ENCODE measurements around the gene DPH2.

The DPH2 gene

DNA sequence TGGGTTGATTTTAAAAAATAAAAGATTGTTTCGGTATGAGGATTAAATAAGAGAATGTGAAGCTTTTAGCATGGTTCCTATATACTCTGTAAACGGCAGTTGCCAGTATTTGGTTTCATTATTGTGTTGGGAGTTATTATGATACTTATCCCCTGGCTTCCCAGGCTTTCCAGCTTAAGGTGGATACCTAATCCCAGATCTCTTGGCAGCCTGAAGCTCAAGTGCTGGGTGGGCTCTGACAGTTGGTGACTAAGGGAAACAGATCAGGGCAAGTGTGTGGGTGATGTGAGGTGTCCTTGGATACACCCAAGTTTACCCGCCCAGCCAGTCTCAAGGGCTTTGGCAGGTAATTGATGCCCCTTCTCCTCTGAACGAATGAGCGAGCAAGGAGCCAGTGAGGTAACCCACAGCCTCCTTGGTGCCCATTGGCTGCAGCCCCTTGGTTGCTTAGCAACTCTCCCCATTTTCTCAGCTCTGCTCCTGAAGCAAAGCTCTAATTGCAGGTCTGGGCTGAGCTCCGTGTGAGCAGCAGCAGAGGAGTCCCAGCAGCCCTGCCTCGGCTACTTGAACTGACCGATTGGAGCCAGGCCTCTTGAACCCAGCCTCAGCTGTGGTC is 17.0 kb upstream of the DPH2 start:
- H3K9me3 ChIP-seq (ENCODE audit: insufficient read depth, low read length) = no peaks in the 10 kb centered on the region
- H3K9ac ChIP-seq (ENCODE audit: insufficient read length, low read depth) = no peak overlapping the region
- H3K36me3 ChIP-seq (ENCODE audit: insufficient read depth, insufficient read length, low read length) = peaks cover 48% of the 10 kb centered on the region
- TF ChIP-seq YY1 (IDR thresholded peaks at IDR 0.05; ENCODE audit: insufficient read depth, insufficient read length) (no peak), ZNF274 (IDR thresholded peaks at IDR 0.05; ENCODE audit: low read depth, low read length) (no peak), SUZ12 (IDR thresholded peaks at IDR 0.05; ENCODE audit: extremely low read depth, insufficient read depth, insufficient read length) (no peak)
- no peaks in the 10 kb centered on the region for H3K27me3 ChIP-seq (ENCODE audit: insufficient read depth, insufficient read length)
- H3K4me1 ChIP-seq (ENCODE audit: insufficient read depth, insufficient read length) = peaks cover 8% of the 10 kb centered on the region
- DNase-seq (ENCODE audit: low read depth, low spot score) = no peak
- H3K4me3 ChIP-seq (ENCODE audit: insufficient read length, low read depth) = no peak overlapping the region

DNA sequence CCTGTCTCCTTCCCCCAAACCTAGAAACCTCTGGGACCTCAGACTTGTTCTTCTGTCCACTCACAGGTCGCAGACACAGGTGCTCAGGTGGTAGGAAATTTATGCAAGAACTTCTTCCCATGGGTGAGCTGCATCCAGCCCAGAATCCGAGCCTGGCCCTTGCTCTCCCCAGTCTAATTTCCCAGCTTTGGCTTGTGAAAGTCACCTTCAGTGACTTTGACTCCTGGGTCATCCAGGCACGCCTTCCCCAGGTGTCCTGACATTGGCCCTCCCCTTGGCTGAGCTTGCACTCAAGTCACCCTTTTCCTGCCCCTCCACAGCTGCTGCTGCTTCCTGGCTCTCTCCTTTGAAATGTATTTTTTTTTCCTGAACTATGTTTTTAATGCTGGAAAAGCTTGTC is 16.4 kb upstream of the DPH2 start:
- Histone ChIP-seq H3K4me1 (ENCODE audit: insufficient read depth, insufficient read length) (peaks cover 3% of the 10 kb centered on the region), H3K9ac (ENCODE audit: insufficient read length, low read depth) (no peak overlapping the region), H3K27me3 (ENCODE audit: insufficient read depth, insufficient read length) (no peaks in the 10 kb centered on the region), H3K36me3 (ENCODE audit: insufficient read depth, insufficient read length, low read length) (peaks cover 53% of the 10 kb centered on the region), H3K9me3 (ENCODE audit: insufficient read depth, low read length) (no peaks in the 10 kb centered on the region), H3K4me3 (ENCODE audit: insufficient read length, low read depth) (no peak overlapping the region)
- no peak for DNase-seq (ENCODE audit: low read depth, low spot score)
- TF ChIP-seq YY1 (IDR thresholded peaks at IDR 0.05; ENCODE audit: insufficient read depth, insufficient read length) (no peak), ZNF274 (IDR thresholded peaks at IDR 0.05; ENCODE audit: low read depth, low read length) (no peak), SUZ12 (IDR thresholded peaks at IDR 0.05; ENCODE audit: extremely low read depth, insufficient read depth, insufficient read length) (no peak)

DNA sequence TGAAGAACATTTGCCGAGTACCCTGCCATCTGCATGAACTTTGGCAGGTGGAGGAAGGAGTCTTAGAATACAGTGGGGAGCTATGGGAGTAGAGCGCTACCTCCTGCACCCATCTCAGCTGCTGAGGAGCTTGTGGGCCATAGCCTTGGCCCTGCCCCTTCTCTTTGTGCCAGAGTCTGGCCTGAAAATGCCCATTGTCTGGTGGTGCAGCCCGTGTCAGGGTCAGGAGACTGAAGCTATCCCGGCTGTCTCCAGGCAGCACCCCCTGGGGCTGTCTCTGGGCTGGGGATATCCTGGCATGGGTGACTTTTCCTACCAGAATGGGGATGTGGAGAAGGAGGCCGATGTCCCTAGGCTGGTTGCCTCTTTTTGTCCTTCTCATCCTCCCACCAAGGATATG is 15.8 kb upstream of the DPH2 start:
- DNase-seq (ENCODE audit: low read depth, low spot score) = no peak

DNA sequence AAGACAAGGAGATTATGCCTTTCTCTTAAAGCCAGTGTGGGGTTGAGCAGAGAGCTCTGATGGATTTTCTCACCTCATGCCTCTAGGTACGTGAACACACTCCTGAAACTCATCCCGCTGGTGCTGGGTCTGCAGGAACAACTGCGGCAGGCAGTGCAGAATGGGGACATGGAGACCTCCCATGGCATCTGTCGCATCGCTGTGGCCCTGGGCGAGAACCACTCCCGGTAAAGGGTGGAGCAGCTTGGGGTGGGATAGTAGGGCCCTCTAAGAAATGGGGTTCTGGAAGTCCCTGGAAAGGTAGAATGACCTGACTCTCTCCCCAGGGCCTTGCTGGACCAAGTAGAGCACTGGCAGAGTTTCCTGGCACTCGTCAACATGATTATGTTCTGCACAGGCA is 13.6 kb upstream of the DPH2 start:
- TF ChIP-seq YY1 (IDR thresholded peaks at IDR 0.05; ENCODE audit: insufficient read depth, insufficient read length) = no peak
- TF ChIP-seq ZNF274 (IDR thresholded peaks at IDR 0.05; ENCODE audit: low read depth, low read length) = no peak
- no peak for TF ChIP-seq SUZ12 (IDR thresholded peaks at IDR 0.05; ENCODE audit: extremely low read depth, insufficient read depth, insufficient read length)

More for the DNA sequence above, 15.8 kb upstream of the DPH2 start:
- Histone ChIP-seq H3K4me3 (ENCODE audit: insufficient read length, low read depth) (no peak overlapping the region), H3K27me3 (ENCODE audit: insufficient read depth, insufficient read length) (no peaks in the 10 kb centered on the region), H3K9ac (ENCODE audit: insufficient read length, low read depth) (no peak overlapping the region), H3K4me1 (ENCODE audit: insufficient read depth, insufficient read length) (no peaks in the 10 kb centered on the region), H3K9me3 (ENCODE audit: insufficient read depth, low read length) (no peaks in the 10 kb centered on the region), H3K36me3 (ENCODE audit: insufficient read depth, insufficient read length, low read length) (peaks cover 55% of the 10 kb centered on the region)
- no peak for TF ChIP-seq SUZ12 (IDR thresholded peaks at IDR 0.05; ENCODE audit: extremely low read depth, insufficient read depth, insufficient read length)

DNA sequence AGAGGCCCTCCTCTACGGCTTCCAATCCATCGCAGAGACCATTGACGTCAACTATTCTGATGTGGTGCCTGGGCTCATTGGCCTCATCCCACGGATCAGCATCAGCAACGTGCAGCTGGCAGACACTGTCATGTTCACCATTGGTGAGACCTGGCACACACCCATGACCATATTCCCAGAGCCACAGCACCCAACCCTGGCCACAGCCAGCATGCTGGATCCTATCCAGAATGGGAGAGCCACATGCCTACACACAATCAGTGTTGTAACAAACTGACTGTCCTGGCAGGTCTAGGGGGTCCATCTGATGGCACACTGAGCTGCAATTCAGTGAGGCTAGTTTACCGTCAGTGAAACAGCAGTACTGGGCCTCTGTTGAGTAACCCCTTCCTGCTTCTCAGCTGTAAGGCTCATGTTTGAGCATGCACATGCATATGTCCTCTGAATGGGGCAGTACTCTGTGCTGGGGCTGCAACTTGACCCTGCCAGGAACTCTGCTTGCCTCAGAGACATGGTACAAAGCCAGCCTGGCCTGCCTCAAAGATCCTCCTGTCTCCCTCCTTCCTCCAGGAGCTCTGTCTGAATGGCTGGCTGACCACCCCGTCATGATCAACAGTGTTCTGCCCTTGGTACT is 12.3 kb upstream of the DPH2 start:
- no peak overlapping the region for H3K9ac ChIP-seq (ENCODE audit: insufficient read length, low read depth)
- H3K4me1 ChIP-seq (ENCODE audit: insufficient read depth, insufficient read length) = no peaks in the 10 kb centered on the region
- no peak for DNase-seq (ENCODE audit: low read depth, low spot score)
- H3K4me3 ChIP-seq (ENCODE audit: insufficient read length, low read depth) = no peak overlapping the region
- TF ChIP-seq SUZ12 (IDR thresholded peaks at IDR 0.05; ENCODE audit: extremely low read depth, insufficient read depth, insufficient read length) (no peak), ZNF274 (IDR thresholded peaks at IDR 0.05; ENCODE audit: low read depth, low read length) (no peak), YY1 (IDR thresholded peaks at IDR 0.05; ENCODE audit: insufficient read depth, insufficient read length) (no peak)
- peaks cover 64% of the 10 kb centered on the region for H3K36me3 ChIP-seq (ENCODE audit: insufficient read depth, insufficient read length, low read length)
- H3K9me3 ChIP-seq (ENCODE audit: insufficient read depth, low read length) = no peaks in the 10 kb centered on the region
- no peaks in the 10 kb centered on the region for H3K27me3 ChIP-seq (ENCODE audit: insufficient read depth, insufficient read length)

More for the DNA sequence above, 13.6 kb upstream of the DPH2 start:
- DNase-seq (ENCODE audit: low read depth, low spot score) = no peak
- no peaks in the 10 kb centered on the region for H3K4me1 ChIP-seq (ENCODE audit: insufficient read depth, insufficient read length)
- peaks cover 55% of the 10 kb centered on the region for H3K36me3 ChIP-seq (ENCODE audit: insufficient read depth, insufficient read length, low read length)
- H3K27me3 ChIP-seq (ENCODE audit: insufficient read depth, insufficient read length) = no peaks in the 10 kb centered on the region
- no peak overlapping the region for H3K9ac ChIP-seq (ENCODE audit: insufficient read length, low read depth)
- H3K4me3 ChIP-seq (ENCODE audit: insufficient read length, low read depth) = no peak overlapping the region
- no peaks in the 10 kb centered on the region for H3K9me3 ChIP-seq (ENCODE audit: insufficient read depth, low read length)

DNA sequence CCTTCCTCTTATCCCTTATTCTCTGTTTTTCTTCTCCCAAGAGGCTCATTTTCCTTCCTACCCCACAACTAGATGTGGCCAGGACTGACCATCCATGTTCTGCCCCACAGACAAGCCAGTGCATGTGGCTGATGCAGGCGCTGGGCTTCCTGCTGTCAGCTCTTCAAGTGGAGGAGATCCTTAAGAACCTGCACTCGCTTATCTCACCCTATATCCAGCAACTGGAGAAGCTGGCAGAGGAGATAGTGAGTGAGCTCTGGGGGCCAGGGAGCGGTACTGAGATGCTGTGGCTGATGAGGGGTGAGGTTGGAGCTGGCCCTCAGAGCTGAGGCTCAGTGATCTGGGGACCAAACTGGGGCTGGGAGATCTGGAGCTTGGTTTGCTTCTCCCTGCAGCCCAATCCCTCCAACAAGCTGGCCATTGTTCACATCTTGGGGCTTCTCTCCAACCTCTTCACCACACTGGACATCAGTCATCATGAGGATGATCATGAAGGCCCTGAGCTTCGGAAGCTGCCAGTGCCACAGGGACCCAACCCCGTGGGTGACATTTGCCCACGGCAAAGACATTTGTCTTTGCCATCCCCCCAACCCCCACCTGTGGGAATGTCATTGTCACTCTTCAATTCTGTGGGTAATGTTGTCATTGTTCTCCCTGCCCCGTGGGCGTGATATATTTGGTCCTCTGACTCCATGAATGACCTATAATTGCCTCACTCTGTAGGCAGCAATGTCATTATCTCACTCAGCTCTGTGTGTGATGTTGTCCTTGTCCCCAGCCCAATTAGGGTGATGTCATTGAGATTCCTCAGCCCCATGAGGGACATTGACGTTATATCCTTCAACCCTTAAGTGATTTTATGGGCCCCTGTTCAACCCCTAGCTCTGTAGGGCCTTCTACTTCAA is 11.2 kb upstream of the DPH2 start:
- no peak overlapping the region for H3K9ac ChIP-seq (ENCODE audit: insufficient read length, low read depth)
- H3K4me3 ChIP-seq (ENCODE audit: insufficient read length, low read depth) = no peak overlapping the region
- no peaks in the 10 kb centered on the region for H3K4me1 ChIP-seq (ENCODE audit: insufficient read depth, insufficient read length)
- no peaks in the 10 kb centered on the region for H3K9me3 ChIP-seq (ENCODE audit: insufficient read depth, low read length)
- TF ChIP-seq YY1 (IDR thresholded peaks at IDR 0.05; ENCODE audit: insufficient read depth, insufficient read length) = no peak
- DNase-seq (ENCODE audit: low read depth, low spot score) = no peak
- peaks cover 74% of the 10 kb centered on the region for H3K36me3 ChIP-seq (ENCODE audit: insufficient read depth, insufficient read length, low read length)
- H3K27me3 ChIP-seq (ENCODE audit: insufficient read depth, insufficient read length) = no peaks in the 10 kb centered on the region

DNA sequence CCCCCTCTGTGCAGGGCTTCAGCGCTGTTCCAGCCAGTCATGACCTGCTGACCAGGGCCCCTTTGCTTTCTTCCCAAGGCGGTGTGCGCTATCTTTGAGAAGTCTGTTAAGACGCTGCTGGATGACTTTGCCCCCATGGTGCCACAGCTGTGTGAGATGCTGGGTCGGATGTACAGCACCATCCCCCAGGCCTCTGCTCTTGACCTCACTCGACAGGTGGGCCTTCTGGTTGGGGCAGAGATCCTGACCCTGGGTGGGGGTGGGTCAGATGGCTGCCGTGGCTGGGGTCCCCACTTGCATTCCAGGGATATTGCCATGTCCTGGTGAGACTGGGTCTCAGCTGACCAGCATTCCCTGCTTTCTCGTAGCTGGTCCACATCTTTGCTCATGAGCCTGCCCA is 9.0 kb upstream of the DPH2 start:
- H3K4me1 ChIP-seq (ENCODE audit: insufficient read depth, insufficient read length) = no peaks in the 10 kb centered on the region
- no peaks in the 10 kb centered on the region for H3K9me3 ChIP-seq (ENCODE audit: insufficient read depth, low read length)
- no peak overlapping the region for H3K4me3 ChIP-seq (ENCODE audit: insufficient read length, low read depth)
- TF ChIP-seq YY1 (IDR thresholded peaks at IDR 0.05; ENCODE audit: insufficient read depth, insufficient read length) (no peak), SUZ12 (IDR thresholded peaks at IDR 0.05; ENCODE audit: extremely low read depth, insufficient read depth, insufficient read length) (no peak), ZNF274 (IDR thresholded peaks at IDR 0.05; ENCODE audit: low read depth, low read length) (no peak)
- H3K27me3 ChIP-seq (ENCODE audit: insufficient read depth, insufficient read length) = no peaks in the 10 kb centered on the region
- no peak for DNase-seq (ENCODE audit: low read depth, low spot score)
- no peak overlapping the region for H3K9ac ChIP-seq (ENCODE audit: insufficient read length, low read depth)
- peaks cover 86% of the 10 kb centered on the region for H3K36me3 ChIP-seq (ENCODE audit: insufficient read depth, insufficient read length, low read length)

Measured in NT2/D1 (cell line).